Measurements from ENCODE around the gene CEP85L.

DNA sequence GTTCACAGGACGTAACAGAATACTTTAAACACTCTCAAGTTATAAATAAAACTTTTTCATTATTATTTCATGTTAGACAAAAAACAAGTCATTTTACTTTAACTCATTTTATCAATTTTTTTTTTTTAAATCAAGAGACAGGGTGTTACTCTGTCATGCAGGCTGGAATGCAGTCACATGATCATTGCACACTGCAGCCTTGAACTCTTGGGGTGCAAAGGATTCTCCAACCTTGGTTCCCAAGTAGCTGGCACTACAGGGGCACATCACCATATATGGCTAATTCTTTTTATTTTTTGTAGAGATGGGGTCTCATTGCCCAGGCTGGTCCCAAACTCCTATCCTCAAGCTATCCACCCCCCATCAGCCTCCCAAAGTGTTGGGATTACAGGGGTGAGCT, 89.1 kb downstream of the CEP85L start:
- TF ChIP-seq CTCF (IDR thresholded peaks at IDR 0.05) (no peak), POLR2A (IDR thresholded peaks at IDR 0.05) (no peak)
